NCI-H748 (cell line): ENCODE results near the gene TUBA8.
"Not testable (repeated sequence)": the region's sequence is repeated elsewhere in the genome, so short reads cannot be mapped to it uniquely, and the experiment has no call there.

Experiments used
- DNase-seq: peaks from one replicate; lab custom pipeline; 2025; ENCODE audit not compliant: unreplicated experiment; lab: John Stamatoyannopoulos, UW

The TUBA8 gene

GRCh38 chr22:18105981-18106380 lies 4.6 kb upstream of the TUBA8 start:
- not testable (repeated sequence) for DNase-seq

GRCh38 chr22:18106550-18107341 lies 3.9 kb upstream of the TUBA8 start:
- DNase-seq = not testable (repeated sequence)

DNA sequence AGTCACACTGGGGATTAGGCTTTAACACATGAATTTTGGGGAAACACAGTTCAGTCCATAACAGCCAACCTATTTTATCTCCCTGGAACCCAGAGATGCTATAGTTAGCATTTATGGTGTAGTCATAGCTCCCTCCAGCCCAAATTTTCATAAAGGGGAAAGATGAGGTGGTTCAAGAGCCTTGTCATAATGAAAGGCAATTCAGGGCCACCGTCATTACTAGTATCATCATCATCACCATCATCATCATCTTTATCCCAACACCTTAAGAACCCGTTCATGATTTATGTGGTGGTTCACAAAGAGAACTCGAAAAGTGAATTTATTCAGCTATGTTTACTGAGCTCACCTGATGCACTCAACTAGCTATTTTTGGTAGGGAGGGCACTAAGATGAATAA lies 2.4 kb upstream of the TUBA8 start:
- no peak for DNase-seq

- DNase-seq = no peak
Observed at GRCh38 chr22:18109410-18110193, 1.0 kb upstream of the TUBA8 start.

GRCh38 chr22:18110954-18111758 lies 547 bp downstream of the TUBA8 start:
- DNase-seq = no peak

GRCh38 chr22:18111759-18112330 lies 1.2 kb downstream of the TUBA8 start:
- DNase-seq = no peak

- no peak for DNase-seq
Observed at GRCh38 chr22:18112440-18112839, 1.8 kb downstream of the TUBA8 start.

GRCh38 chr22:18113680-18114394 lies 3.2 kb downstream of the TUBA8 start:
- no peak for DNase-seq

DNA sequence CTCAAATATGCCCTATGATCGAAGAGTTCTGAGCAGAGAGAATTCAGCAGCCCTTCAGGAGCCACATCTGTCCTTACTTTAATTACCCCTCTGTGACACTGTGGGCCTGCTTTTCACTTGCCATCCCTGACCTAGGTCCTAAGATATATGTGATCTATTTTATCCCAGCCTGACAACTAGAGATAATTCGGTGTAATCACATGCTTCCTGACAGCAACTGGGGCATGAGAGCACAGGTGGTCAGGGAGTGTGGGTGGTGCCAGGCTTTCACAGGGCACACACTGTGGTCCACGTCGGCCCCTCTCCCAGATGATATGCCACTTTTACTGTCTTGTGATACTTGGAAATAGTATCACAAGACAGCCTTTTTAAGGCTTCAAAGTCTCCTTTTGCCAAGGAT lies 3.9 kb downstream of the TUBA8 start:
- no peak for DNase-seq

- DNase-seq = no peak
Observed at GRCh38 chr22:18114976-18115652, 4.5 kb downstream of the TUBA8 start.

- no peak for DNase-seq
Observed at GRCh38 chr22:18115906-18116371, 5.3 kb downstream of the TUBA8 start.

DNA sequence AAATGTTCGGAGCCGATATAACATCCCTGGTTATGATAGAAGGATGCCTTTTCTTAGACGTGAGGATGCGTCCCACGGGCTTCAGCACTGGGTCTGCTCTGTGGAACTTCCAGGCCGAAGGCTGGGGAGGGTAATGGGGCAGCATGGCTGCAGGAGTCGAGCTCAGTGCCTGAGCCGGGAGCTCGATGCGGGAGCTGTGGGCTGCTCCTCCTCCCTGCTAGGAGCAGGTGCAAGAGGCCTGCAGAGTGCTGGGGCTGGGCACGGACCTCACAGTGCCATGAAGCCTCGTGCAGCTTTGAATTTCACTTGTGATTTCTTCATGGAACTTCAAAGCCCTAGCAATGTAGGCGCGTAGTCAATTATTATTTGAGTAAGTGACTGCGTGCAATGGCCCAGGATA lies 6.0 kb downstream of the TUBA8 start:
- DNase-seq = no peak

- DNase-seq = no peak
Observed at GRCh38 chr22:18118345-18118915, 7.8 kb downstream of the TUBA8 start.

DNA sequence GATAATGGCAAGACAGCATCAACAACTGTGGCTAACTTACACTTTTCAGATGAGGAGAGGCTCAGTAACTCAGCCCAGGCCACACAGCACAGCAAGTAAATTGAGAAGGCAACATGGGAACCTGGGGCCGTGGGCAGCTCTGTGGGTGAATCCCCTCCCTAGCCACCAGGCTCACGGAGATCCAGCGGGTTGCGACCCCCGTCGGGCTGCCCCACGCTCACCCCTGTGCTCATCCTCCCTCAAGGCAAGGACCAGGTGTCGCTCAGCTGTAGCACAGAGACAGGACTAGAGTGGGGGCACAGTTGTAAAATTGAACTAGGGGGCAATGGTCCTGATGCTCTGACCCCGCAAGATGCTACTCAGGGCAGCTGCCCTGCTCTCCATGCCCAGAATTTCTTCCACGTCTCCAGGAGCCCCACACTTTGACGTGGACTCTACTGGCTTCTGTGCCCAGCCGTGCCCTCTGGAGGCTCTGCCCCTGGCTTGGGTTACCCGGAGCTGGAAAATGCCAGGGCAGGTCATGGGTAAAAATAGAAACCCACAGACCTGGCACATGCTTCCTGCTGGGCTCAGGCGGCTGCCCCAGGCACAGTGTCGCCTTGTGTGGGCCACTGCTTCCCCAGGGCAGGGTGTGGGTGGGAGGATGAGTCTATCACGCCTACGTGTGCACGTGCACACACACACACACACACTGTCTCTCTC lies 9.0 kb downstream of the TUBA8 start:
- DNase-seq = no peak

- no peak for DNase-seq
Observed at GRCh38 chr22:18120857-18121256, 10.2 kb downstream of the TUBA8 start.

DNA sequence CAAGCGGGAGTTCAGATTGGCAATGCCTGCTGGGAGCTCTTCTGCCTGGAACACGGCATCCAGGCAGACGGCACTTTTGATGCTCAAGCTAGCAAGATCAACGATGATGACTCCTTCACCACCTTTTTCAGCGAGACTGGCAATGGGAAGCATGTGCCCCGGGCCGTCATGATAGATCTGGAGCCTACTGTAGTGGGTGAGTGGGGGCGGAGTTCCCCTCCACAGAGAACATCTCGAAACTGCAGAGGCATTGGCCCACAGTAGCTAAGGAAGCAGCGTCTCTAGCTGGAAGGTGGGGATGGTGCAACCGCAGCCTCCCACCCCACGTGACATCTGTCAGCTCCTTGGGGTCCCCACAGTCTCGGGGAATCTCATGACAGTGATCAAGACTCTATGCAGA lies 10.9 kb downstream of the TUBA8 start:
- DNase-seq = no peak

DNA sequence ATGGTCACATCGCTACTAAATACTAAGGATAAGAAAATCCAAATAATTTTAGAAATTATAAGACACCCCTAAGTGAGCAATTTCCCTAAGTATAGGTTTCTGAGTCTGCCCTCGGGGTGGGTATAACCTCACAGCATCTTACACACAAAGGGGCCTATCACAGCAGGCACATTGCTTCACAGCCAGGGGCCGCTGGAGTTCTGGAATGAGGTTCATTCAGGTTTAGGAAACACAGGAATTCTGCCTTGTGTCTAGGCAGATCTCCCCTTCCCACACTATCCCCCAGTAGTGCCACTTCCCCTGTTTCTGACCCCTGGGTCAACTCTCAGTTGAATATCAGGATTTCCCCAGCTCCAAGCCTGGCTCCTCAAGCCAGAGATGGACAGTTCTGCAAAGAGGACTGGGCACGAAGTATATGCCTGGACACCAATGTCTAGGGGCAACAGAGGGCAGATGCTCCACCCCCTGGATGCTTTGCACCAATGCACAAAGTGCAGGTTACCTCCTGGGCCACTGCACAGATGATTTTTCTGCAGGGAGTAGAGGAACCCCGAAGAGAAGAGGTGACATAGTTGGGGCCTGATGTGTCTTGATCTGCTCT lies 11.4 kb downstream of the TUBA8 start:
- no peak for DNase-seq

GRCh38 chr22:18123476-18124025 lies 12.9 kb downstream of the TUBA8 start:
- not testable (repeated sequence) for DNase-seq
